Muscle of arm (tissue), 12 donors: Measurements from ENCODE around the gene MAN2C1. TPM values are rescaled to one million over a fixed set of nuclear protein-coding genes. Genes with fewer than 3 reads are reported as not detected.
A peak's percentile ranks its signal among the peaks of the same experiment; 100 is the strongest.
"Not testable (repeated sequence)": the region's sequence is repeated elsewhere in the genome, so short reads cannot be mapped to it uniquely, and the experiment has no call there.

Experiments
- DNase-seq: peaks from one replicate; pipeline ENCODE4 v3.0.0-alpha.2; 2013
- polyA plus RNA-seq, 12 donors: library from polyadenylated mRNA; unstranded; fragments of 120-200 nt; gene quantifications; one replicate each; pipeline ENCODE4 v1.2.1, GENCODE V29; 2013; ENCODE audit not compliant: insufficient read length in 12 of 12

MAN2C1 gene
- polyA plus RNA-seq, 12 donors = 60.3 to 175 (median 94.7) TPM; not detected in 1

DNA sequence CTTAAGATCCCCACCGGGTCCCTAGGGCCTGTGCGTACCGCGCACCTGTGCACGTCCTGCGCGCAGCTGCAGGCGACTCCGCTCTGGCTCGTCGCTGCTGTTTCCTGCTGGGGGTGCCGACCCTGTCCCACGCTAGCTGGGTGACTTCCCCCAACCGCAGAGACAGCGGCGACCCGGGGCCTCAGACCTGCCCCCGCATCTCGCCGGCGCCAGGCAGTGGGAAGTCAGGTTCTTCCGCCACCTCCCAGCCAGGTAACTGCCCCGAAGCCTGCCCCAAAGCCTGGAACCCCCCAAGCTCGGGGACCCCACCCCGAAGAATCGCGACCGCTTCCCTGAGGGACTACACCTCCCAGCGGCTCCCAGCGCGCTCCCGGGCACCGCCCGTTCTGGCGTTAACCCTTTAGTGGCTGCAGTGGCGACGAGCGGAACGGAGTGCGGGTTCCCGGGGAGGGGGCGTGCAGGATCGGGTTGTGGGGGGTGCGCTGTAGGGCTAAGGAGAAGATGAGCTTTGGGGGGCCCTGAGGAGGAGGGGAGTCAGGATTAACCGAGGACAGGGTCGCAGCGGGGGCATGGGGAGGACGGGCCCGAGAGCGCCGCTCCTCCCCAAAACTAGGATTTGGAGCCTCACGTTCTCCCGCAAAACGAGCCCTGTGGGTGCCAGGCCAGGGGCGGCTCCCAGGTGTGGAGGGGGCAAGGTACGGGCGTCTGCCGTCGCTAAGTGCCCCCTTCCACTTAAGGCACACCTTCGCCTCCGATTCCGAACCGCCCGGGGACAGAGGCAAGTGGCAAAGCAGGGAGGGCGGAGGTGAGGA lies 21.0 kb downstream of the MAN2C1 start:
- peak; percentile 27 for DNase-seq

DNA sequence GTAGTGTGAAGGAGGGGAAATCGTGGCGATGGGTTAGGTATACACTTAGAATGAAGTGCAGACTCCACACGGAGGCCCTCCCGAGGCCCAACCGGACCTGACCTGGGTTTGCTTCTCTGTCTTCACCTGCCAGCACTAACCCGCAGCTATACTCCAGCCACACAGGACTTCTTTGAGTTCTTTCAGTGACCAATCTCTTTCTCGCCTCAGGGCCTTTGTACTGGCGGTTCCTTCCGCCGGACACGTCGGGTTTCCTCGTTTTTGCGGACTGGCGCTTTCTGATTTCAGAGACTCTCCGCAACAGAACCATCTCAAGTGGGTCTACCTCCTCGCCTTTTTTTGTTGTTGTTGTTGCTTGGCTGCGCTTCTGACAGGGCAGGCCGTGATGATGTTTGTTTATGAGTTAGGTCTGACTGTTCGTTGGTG lies 21.6 kb downstream of the MAN2C1 start, which contains the start of gene NEIL1:
Gene NEIL1, plus strand, starts transcription at position 244 of the 426 bp plus-strand sequence. CDS start 1,867 bp downstream, outside the sequence.
- no peak for DNase-seq

DNA sequence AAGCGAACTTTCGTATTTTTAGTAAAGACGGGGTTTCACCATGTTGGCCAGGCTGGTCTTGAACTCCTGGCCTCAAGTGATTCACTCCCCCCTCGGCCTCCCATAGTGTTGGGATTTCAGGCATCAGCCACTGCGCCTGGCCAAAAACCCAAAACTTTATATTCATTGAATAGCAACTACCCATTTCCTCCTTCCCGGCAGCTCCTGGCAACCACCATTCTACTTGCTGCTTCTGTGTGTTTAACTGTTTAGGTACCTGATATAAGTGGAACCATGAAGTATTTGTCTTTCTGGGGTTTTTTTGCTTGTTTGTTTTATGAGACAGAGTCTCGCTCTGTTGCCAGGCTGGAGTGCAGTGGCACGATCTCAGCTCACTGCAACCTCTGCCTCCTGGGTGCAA lies 24.5 kb downstream of the MAN2C1 start:
- not testable (repeated sequence) for DNase-seq

DNA sequence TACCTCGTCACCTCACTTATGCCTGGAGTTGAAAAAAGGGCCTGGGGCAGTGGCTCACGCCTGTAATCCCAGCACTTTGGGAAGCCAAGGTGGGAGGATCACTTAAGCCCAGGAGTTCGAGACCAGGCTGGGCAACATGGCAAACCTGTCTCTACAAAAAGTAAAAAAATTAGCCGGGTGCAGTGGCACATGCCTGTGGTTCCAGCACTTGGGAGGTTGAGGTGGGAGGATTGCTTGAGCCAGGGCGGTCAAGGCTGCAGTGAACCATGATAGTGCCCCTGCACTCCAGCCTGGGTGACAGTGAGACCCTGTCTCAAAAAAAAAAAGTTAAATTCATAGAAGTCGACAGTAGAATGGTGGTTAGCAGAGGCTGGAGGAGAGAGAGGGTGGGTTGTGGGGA lies 26.2 kb downstream of the MAN2C1 start:
- no peak for DNase-seq

DNA sequence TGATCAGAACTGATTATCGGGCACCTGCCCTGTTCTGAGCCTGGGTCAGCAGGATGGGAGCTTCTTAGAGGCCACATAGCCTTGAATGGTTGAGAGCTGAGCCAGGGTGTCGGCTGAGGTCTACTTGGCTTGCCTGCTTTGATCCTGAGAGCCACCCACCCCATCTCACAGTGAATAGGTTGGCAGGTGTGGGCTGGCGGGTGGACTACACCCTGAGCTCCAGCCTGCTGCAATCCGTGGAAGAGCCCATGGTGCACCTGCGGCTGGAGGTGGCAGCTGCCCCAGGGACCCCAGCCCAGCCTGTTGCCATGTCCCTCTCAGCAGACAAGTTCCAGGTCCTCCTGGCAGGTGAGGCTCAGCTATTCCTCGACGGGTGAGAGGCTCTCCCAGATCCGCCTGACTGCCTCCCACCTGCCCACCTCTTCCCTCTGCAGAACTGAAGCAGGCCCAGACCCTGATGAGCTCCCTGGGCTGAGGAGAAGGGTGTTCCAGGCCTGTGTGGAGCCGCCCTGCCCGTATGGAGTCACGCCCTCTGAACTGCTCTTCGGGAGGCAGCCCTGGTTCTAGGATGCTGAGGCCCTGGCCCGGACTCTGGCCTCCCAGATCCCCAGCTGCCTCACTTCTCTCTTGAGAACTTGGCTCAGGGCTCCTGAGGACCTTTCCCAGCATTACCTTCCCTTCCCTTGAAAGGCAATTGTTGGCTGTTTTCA lies 28.7 kb downstream of the MAN2C1 start:
- no peak for DNase-seq

DNA sequence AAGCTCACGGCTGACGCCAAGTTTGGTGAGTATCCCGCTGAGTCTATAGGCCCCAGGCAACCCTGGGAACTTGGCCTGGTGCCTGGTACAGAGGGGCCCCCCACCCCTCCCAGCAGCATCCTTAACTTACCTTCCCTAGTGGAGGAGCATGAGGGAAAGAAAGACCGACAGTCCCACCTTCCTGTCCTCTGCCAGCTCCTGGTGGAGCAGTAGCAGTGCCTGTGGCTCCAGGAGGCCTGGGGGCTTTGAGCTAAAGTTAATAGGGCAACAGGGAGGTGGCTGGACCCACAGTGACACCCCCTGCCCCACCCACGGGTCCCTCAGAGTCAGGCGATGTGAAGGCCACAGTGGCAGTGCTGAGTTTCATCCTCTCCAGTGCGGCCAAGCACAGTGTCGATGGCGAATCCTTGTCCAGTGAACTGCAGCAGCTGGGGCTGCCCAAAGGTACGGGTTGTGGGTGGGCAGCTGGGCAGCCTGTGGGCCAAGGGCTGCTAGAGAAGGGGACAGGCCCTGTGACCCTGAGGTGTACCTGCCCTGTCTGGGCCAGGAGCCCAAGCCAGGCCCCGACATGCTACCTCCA lies 29.7 kb downstream of the MAN2C1 start:
- DNase-seq = no peak

DNA sequence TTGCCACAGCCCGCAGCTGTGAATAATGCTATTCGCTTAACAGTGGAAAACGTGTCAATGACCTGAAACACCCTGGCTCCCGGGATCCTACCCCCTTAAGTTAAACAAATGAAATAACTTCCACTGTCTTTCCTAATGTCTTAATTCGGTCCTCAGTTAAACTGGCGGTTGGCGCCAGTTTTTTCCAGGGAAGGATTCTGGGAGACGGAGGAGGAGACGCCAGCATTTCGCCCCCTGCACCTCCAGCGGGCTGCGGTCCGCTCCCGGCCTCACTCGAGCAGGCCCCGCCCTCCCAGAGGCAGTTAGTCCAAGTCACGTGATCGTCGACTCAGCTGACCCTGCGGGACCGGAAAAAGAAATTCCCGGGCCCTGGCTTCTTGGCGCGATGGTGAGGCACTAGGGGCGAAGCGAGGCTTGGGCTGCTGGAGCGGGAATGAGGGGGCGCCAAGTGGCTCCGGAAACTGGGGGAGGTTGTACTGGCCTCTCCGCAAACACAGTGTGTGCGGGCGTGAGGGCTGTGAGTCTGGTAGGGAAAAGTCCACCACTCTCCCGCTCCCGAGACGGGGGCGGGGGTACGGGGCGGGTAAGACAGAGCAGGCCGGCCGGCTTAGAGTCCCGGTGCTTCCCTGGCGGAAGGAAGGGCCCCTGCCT lies 32.6 kb downstream of the MAN2C1 start, which contains the start of gene COMMD4:
Gene COMMD4, plus strand, starts transcription at position 359 of the 651 bp plus-strand sequence. Its CDS starts 27 bp downstream, at position 386.
- DNase-seq = peak; percentile 95

DNA sequence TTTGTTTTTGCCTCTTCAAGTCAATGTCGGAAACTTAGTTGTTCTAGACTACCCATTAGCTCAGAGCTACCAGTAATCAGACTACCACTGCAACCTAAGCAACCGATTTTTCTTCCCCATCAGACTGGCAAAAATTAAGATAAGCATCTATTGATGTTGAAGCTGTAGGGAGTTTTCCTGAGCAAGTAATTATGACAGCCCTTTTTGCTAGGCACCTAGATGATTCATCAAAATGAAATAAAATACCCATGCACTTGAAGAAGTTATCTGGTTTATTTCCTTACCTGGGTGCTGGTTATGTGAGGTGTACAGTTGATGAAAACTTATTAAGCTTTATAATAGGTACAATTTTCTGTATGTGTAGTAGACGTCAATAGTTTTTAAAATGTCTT lies 33.1 kb downstream of the MAN2C1 start:
- no peak for DNase-seq

DNA sequence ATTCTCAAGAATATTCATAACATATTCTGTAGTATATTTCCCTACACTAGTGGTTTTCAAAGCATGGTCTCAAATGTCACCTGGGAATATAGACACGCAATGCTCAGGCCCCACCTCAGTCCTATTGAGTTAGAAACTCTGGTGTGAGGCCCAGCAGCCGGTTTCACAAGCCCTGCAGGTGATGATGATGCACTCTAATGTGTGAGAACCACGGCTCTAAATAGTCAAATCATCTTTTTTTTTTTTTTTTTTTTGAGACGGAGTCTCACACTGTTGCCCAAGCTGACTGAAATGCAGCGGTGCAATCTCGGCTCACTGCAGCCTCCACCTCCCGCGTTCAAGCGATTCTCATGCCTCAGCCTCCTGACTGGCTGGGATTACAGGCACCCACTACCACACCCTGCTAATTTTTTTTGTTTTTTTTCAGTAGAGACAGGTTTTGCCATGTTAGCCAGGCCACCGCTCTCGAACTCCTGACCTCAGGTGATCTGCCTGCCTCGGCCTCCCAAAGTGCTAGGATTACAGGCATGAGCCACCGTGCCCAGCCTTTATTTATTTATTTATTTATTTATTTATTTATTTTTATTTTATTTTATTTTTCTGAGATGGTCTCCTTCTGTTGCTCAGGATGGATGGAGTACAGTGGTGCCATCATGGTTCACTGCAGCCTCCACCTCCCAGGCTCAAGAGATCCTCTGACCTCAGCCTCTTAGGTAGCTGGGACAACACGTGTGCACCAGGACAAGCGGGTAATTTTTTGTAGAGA lies 34.6 kb downstream of the MAN2C1 start:
- not testable (repeated sequence) for DNase-seq

DNA sequence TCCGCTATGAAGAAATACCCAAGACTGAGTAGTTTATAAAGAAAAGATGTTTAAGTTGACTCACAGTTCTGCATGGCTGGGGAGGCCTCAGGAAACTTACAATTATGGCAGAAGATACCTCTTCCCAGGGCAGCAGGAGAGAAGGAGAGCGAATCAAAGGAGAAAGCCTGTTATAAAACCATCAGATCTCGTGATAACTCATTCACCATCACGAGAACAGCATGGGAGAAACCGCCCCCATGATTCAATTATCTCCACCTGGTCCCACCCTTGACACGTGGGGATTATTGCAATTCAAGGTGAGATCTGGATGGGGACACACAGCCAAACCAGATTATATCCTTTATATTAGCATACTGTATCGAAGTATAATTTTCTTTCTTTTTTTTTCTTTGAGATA lies 36.3 kb downstream of the MAN2C1 start:
- not testable (repeated sequence) for DNase-seq

DNA sequence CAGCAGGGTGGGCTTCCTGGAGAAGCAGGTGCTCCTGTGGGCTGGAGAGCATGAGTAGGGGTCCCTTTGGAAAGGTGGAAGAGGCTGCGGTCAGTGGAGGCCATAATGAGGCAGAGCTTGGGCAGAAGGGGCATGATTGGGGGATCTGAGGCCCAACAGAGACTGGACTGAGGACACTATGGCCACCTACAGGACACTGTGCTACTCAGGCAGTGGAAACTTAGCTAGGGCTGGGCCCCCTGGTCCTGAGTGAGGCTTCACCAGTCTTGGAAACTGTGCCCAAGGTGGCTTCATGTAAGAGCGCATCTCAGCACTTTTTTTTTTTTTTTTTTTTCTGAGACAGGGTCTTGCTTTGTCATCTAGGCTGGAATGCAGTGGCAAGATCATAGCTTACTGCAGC lies 38.8 kb downstream of the MAN2C1 start:
- no peak for DNase-seq

DNA sequence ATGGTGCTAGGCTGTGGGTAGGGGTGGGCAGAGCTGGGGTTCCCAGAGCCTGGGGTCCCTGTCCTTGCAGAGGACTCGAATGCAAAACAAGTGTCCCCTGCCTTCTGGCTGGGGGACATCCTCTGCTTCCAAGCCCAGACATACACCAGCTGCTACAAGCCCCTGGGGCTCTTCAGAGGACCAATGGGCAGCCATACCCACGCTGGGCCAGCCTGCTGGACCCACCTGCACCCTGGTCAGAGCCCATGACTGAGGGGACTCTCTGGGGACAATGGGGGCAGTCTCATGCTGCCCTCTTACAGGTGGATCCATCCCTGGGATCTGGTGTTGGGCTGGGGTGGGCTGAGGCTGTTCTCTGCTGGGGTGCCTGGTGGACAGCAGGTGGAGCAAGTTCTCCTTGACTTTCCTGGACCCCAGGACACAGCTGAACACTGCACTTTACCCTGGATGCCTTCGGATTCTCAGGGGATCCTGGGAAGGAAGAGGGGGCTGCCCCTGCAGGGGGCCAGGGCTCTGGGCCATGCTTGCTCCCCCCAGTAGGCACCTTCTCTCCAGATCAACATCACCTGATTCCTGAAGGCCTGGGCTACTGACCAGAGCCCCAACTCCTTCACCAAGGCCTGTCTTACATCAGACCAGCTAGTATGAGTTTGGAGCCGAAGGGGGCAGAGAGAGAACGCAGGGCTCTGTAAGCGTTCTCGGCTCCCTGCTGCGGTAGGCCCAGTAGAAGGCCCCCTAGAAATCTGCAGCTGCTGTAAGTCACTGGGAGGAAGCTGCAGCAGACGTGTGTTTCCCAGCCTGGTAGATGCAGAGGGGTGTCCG lies 39.7 kb downstream of the MAN2C1 start:
- no peak for DNase-seq

DNA sequence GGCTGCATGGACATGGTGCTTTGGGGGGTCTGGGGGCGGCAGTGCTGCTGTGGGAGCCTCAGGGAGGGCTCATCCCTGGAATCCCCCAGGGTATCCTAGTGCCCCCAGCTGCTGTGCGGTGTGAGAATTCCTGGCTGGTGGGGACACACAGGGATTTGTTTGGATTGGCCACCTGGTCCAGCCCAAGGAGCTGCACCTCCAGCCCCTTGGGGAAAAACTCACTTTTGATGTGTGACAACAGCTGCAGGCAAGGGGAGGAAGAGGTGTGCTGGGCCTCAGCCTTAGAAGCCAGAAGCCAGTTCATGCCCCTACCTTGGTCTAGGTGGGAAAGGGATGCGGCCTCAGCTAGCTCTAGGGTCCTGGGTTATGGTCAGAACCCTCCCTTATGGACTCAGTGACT lies 40.9 kb downstream of the MAN2C1 start:
- no peak for DNase-seq

DNA sequence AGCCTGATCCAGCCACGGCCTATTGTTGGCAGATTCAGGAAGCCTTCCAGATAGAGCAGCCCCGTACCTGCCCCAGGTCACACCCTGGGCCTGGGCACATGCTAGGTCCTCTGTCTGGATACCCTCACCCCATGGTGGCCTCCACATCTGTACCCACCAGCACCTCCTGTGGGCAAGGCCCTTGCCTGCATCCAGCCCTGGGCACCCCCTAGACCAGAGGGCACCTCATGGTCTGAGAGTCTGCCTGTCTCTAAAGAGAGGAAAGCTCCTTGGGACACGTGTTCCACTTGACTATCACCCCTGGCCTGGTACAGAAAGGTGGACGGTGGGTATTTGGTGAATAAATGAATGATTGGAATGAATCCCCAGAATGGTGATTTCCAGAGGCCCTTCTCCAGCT lies 41.4 kb downstream of the MAN2C1 start:
- DNase-seq = no peak

DNA sequence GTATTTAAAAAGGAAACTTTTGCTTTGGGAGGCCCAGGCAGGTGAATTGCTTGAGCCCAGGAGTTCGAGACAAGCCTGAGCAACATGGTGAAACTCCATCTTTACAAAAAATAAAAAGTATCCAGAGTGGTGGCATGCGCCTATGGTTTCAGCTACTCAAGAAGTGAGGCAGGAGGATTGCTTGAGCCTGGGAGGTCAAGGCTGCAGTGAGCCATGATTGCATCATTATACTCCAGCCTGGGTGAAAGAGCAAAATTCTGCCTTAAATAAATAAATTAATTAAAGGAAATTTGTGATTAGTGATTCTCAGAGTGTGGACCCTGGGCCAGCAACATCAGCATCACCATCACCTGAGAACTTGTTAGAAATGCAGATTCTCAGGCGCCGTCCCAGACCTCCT lies 42.5 kb downstream of the MAN2C1 start:
- no peak for DNase-seq

DNA sequence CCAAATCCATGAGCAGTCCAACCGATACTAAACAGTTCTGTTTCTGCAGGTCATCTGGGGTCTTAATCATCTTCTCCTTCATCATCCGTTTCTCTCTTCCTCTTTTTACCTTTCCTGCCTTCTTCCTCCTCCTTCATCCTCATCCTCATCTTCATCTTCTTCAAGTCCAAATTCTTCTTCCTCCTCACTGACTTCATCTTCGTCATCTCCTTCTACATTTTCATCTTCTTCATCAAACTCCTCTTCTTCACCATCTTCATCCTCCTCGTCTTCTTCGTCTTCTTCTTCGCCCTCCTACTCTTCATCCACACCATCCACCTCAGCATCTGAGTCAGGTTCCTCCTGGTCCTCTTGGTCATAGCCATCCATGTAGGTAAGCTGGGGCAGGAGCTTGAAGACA lies 46.7 kb downstream of the MAN2C1 start:
- DNase-seq = no peak

DNA sequence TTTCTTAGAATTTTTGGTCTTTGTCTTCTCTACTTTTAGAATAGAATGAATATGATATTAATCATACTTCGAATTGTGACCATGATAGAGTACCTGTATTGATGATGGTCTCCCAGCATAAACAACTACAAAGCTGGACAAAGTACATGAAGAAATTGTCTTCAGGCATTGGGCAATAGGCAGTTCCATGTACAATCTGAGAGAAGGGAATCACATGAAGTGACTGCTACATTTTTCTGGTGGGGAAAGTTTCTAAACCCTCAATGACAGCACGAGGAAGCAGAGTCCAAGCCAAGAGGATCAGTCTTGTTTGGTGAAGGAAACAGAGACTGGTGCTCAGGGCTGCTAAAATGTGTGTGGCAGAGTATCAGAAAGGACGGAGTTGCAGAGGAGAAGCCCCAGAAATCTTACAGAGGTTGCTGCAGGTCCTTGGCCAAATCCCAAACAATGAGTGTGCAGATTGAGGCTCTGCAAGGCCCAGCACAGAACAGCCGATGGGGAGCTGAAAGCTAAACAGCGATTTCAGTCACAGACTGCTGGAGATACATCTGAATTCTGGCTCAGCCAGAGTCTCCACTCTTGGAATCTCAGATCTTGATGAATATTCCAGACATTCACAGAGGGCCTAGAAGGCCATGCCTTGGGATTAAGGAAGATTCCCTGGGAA lies 49.0 kb downstream of the MAN2C1 start:
- not testable (repeated sequence) for DNase-seq

DNA sequence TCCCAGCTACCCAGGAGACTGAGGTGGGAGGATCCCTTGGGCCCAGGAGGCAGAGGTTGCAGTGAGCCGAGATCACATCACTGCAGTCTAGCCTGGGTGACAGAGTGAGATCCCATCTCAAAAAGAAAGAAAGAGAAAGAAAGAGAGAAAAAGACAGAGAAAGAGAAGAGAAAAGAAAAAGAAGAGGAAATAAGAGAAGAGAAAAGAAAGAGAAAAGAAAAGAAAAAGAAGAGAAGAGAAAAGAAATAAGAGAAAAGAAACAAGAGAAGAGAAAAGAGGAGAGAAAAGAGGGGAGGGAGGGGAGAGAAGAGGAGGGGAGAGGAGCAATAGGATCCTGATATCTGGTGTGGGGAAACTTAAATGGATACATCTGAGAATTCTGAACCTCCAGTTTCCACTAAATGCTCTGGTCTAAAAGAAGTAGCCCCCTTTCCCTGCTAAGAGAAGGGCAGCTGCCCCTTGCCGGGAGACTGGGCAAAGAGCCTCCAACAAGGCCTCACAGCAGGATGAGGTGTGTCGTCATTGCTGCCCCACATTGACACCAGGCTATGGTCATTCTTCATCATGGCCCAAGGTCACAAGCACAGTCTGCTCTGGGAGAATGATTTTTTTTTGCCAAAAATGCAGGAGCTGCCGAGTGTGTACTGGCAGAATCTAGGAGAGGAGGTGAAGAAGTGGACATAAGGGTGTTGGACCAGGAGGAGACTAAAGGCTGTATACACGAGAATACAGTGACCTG lies 53.7 kb downstream of the MAN2C1 start:
- no peak for DNase-seq
